Prostate gland (tissue), 2 donors: ENCODE results near the gene GRIK5. TPM values are rescaled to one million over a fixed set of nuclear protein-coding genes. Genes with fewer than 3 reads are reported as not detected.

Experiments
- DNase-seq: peaks from one replicate; pipeline ENCODE4 v3.0.0-alpha.2; 2019; ENCODE audit warnings: low spot score
- H3K27ac ChIP-seq, 2 donors: fragments of 200-600 bp; sonication (generic); 2 replicates each; pipeline ENCODE4 v1.5.1; 2017 to 2019
- H3K27me3 ChIP-seq: fragments of 200-600 bp; sonication (generic); replicated peaks from 2 replicates; pipeline ENCODE4 v1.5.1; 2019; ENCODE audit not compliant: insufficient read depth
- H3K36me3 ChIP-seq, 2 donors: fragments of 200-600 bp; sonication (generic); 1 replicate in 1 of 2; 2 replicates in 1 of 2; pipeline versions ENCODE4 v1.5.1 to v1.8.1; 2017 to 2019
- H3K4me1 ChIP-seq: fragments of 200-600 bp; sonication (generic); replicated peaks from 2 replicates; pipeline ENCODE4 v1.5.1; 2019
- H3K4me3 ChIP-seq, 2 donors: fragments of 200-600 bp; sonication (generic); 2 replicates each; pipeline ENCODE4 v1.5.1; 2017 to 2019
- H3K9me3 ChIP-seq: fragments of 200-600 bp; sonication (generic); 2 replicates; pipeline ENCODE4 v1.5.1; 2017
- CTCF ChIP-seq, 4 experiments: fragments of 200-600 bp in 2 of 4; fragments of 450-650 bp in 2 of 4; sonication (generic) in 2 of 4; IDR thresholded peaks; 1 replicate in 3 of 4; 2 replicates in 1 of 4; pipeline ENCODE4 v1.5.1; 2016 to 2019; ENCODE audit warnings: antibody characterized with exemption in 4 of 4, mild to moderate bottlenecking in 2 of 4, moderate library complexity in 2 of 4
- POLR2A ChIP-seq: fragments of 450-650 bp; IDR thresholded peaks from one replicate; pipeline ENCODE4 v1.6.1; 2016; ENCODE audit warnings: antibody characterized with exemption, mild to moderate bottlenecking
- POLR2AphosphoS5 ChIP-seq: sonication (generic); formaldehyde crosslinking; IDR thresholded peaks from one replicate; pipeline ENCODE4 v1.6.1; 2017; ENCODE audit warnings: antibody characterized with exemption
- WGBS: methylation state at CpG from one replicate; pipeline ENCODE4 v1.1.5; 2018; 5-methylcytosine and 5-hydroxymethylcytosine counted together
- intact Hi-C: fragments of 100-400 bp; cut with DNase I; formaldehyde crosslinking; loops from one replicate; pipeline ENCODE4 v1.14.2; 2022
- total RNA-seq, 2 donors: library from RNA; depleted of rRNA; stranded (reverse); fragments of >200 nt; gene quantifications; one replicate each; pipeline ENCODE4 v1.1.0, GENCODE V29; 2016

Gene GRIK5
- total RNA-seq, 2 donors from 2014 or later, result 1.3 to 25.2 TPM

DNA sequence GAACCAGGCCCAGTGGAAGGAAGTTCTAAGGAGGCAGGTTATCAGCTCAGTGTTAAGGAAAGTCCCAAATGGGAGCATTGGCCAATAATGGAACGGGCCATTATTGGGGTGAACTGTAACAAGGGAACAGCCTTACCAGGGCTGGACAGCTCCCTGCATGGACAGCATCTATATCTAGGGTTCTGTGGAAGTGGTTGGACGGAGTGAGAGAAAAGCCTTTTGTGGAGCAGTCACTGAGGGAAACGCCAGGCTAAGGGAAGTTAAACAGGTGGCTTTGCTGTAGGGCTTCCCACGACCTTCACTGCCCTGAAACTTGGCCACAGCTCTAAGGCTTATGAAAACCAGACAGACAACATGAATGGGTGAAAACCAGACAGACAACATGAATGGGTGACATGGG lies 45.2 kb upstream of the GRIK5 start:
- H3K9me3 ChIP-seq, result no peaks in the 10 kb centered on the region
- no peaks in the 10 kb centered on the region for H3K27me3 ChIP-seq
- WGBS, result 44% methylated on average over 4 of the region's 4 CpGs
- DNase-seq, result no peak
- H3K36me3 ChIP-seq, result no peaks in the 10 kb centered on the region
- intact Hi-C loops, result no loop called here
- no peak for TF ChIP-seq POLR2AphosphoS5
- no peak for TF ChIP-seq POLR2A
- TF ChIP-seq CTCF (IDR thresholded peaks at IDR 0.05), result no peak
- no peak overlapping the region for H3K27ac ChIP-seq
- H3K4me3 ChIP-seq, result no peak overlapping the region
- no peaks in the 10 kb centered on the region for H3K4me1 ChIP-seq

GRCh38 chr19:42114412-42114811 lies 44.4 kb upstream of the GRIK5 start:
- WGBS, result 40% methylated on average over 7 of the region's 7 CpGs
- no peaks in the 10 kb centered on the region for H3K36me3 ChIP-seq
- H3K4me1 ChIP-seq, result no peaks in the 10 kb centered on the region
- H3K27me3 ChIP-seq, result no peaks in the 10 kb centered on the region
- H3K4me3 ChIP-seq, result no peak overlapping the region
- no peak overlapping the region for H3K27ac ChIP-seq
- intact Hi-C loops, result no loop called here
- no peak for DNase-seq
- H3K9me3 ChIP-seq, result no peaks in the 10 kb centered on the region
- no peak for TF ChIP-seq POLR2AphosphoS5

GRCh38 chr19:42113641-42114348 lies 43.8 kb upstream of the GRIK5 start:
- intact Hi-C loops, result no loop called here
- Histone ChIP-seq H3K9me3 (no peaks in the 10 kb centered on the region), H3K27me3 (no peaks in the 10 kb centered on the region), H3K27ac (no peak overlapping the region), H3K4me3 (no peak overlapping the region), H3K4me1 (no peaks in the 10 kb centered on the region), H3K36me3 (no peaks in the 10 kb centered on the region)
- TF ChIP-seq POLR2A (no peak), POLR2AphosphoS5 (no peak), CTCF (IDR thresholded peaks at IDR 0.05) (no peak)
- 38% methylated on average over 10 of the region's 10 CpGs for WGBS
- no peak for DNase-seq

DNA sequence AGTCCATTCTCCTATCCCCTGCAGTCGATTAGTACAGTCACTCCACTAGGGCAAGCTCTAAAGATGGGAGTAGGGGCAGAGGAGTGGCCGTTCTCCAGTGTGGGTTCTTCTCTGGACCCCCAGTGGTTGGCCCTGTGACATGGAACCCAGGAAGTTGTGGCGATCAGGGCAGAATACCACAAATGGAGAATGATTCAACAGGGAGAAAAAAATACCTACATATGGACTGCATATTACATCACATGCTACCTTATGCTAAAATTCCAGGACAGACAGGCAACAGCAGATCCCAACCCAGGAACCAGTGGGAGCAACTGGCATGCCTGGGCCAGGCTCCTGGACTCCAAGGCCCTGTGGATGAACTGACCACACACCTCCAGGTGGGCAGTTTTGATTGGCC lies 41.8 kb upstream of the GRIK5 start:
- Histone ChIP-seq H3K27me3 (no peaks in the 10 kb centered on the region), H3K36me3 (no peaks in the 10 kb centered on the region), H3K27ac (no peak overlapping the region), H3K4me1 (no peaks in the 10 kb centered on the region), H3K4me3 (no peak overlapping the region), H3K9me3 (no peaks in the 10 kb centered on the region)
- no peak for DNase-seq
- intact Hi-C loops, result no loop called here
- WGBS, result 86% methylated on average over 3 of the region's 3 CpGs
- TF ChIP-seq CTCF (IDR thresholded peaks at IDR 0.05) (no peak), POLR2A (no peak)

DNA sequence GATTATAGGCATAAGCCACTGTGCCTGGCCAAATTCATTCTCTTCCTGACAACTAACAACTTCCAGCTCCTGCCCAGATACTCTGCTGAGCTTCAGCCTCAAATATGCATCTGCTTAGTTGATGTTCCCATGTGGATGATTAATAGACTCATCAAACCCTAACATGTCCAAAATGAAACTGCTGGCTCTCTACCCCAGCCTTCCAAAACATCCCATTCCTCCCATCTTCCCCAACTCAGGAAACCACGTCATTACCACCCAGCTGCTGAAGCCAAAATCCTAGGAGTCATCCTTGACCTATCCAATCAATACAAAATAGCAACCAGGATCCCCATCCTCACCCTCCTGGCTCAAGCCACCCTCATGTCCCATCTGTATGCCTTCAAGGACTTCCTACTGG lies 41.4 kb upstream of the GRIK5 start:
- H3K27me3 ChIP-seq, result no peaks in the 10 kb centered on the region
- no peak overlapping the region for H3K4me3 ChIP-seq
- TF ChIP-seq POLR2AphosphoS5 (no peak), POLR2A (no peak), CTCF (IDR thresholded peaks at IDR 0.05) (no peak)
- intact Hi-C loops, result no loop called here
- 67% methylated on average over 1 of the region's 1 CpG for WGBS
- H3K9me3 ChIP-seq, result no peaks in the 10 kb centered on the region
- H3K36me3 ChIP-seq, result no peaks in the 10 kb centered on the region
- no peak overlapping the region for H3K27ac ChIP-seq
- no peaks in the 10 kb centered on the region for H3K4me1 ChIP-seq
- DNase-seq, result no peak
